Measurements from ENCODE around the gene KANSL3.

KANSL3 gene

GRCh38 chr2:96591494-96591893 is 46.6 kb downstream of the KANSL3 start:
- H3K36me3 ChIP-seq (ENCODE audit: control insufficient read depth, insufficient read depth, low read length), result peaks cover 31% of the 10 kb centered on the region
- no peaks in the 10 kb centered on the region for H3K9me3 ChIP-seq (ENCODE audit: control insufficient read depth, low read length)

GRCh38 chr2:96591054-96591453 is 47.1 kb downstream of the KANSL3 start:
- no peak overlapping the region for H3K4me3 ChIP-seq (ENCODE audit: insufficient read depth, low read depth, low read length, poor library complexity, severe bottlenecking)
- H3K27ac ChIP-seq (ENCODE audit: insufficient read depth, low read length, poor library complexity, severe bottlenecking), result no peak overlapping the region
- H3K9me3 ChIP-seq (ENCODE audit: control insufficient read depth, low read length), result no peaks in the 10 kb centered on the region
- peaks cover 28% of the 10 kb centered on the region for H3K36me3 ChIP-seq (ENCODE audit: control insufficient read depth, insufficient read depth, low read length)
- no peaks in the 10 kb centered on the region for H3K27me3 ChIP-seq (replicated peaks; ENCODE audit: control insufficient read depth, insufficient read depth, low read length, poor library complexity, severe bottlenecking)
- DNase-seq, result no peak
- H3K4me1 ChIP-seq (ENCODE audit: control insufficient read depth, insufficient read depth, low read length, poor library complexity, severe bottlenecking), result peaks cover 20% of the 10 kb centered on the region

More at GRCh38 chr2:96591494-96591893, 46.6 kb downstream of the KANSL3 start:
- Histone ChIP-seq H3K27ac (ENCODE audit: insufficient read depth, low read length, poor library complexity, severe bottlenecking) (no peak overlapping the region), H3K4me3 (ENCODE audit: insufficient read depth, low read depth, low read length, poor library complexity, severe bottlenecking) (no peak overlapping the region), H3K4me1 (ENCODE audit: control insufficient read depth, insufficient read depth, low read length, poor library complexity, severe bottlenecking) (peaks cover 20% of the 10 kb centered on the region), H3K27me3 (replicated peaks; ENCODE audit: control insufficient read depth, insufficient read depth, low read length, poor library complexity, severe bottlenecking) (no peaks in the 10 kb centered on the region)
- no peak for DNase-seq

- H3K36me3 ChIP-seq (ENCODE audit: control insufficient read depth, insufficient read depth, low read length), result peaks cover 13% of the 10 kb centered on the region
- no peaks in the 10 kb centered on the region for H3K4me1 ChIP-seq (ENCODE audit: control insufficient read depth, insufficient read depth, low read length, poor library complexity, severe bottlenecking)
- no peak overlapping the region for H3K4me3 ChIP-seq (ENCODE audit: insufficient read depth, low read depth, low read length, poor library complexity, severe bottlenecking)
- H3K27me3 ChIP-seq (replicated peaks; ENCODE audit: control insufficient read depth, insufficient read depth, low read length, poor library complexity, severe bottlenecking), result no peaks in the 10 kb centered on the region
- no peaks in the 10 kb centered on the region for H3K9me3 ChIP-seq (ENCODE audit: control insufficient read depth, low read length)
- H3K27ac ChIP-seq (ENCODE audit: insufficient read depth, low read length, poor library complexity, severe bottlenecking), result no peak overlapping the region
- no peak for DNase-seq
Measured at GRCh38 chr2:96587843-96588242, 50.3 kb downstream of the KANSL3 start.

- no peaks in the 10 kb centered on the region for H3K9me3 ChIP-seq (ENCODE audit: control insufficient read depth, low read length)
- H3K27me3 ChIP-seq (replicated peaks; ENCODE audit: control insufficient read depth, insufficient read depth, low read length, poor library complexity, severe bottlenecking), result no peaks in the 10 kb centered on the region
- no peaks in the 10 kb centered on the region for H3K36me3 ChIP-seq (ENCODE audit: control insufficient read depth, insufficient read depth, low read length)
- H3K27ac ChIP-seq (ENCODE audit: insufficient read depth, low read length, poor library complexity, severe bottlenecking), result no peak overlapping the region
- H3K4me1 ChIP-seq (ENCODE audit: control insufficient read depth, insufficient read depth, low read length, poor library complexity, severe bottlenecking), result no peaks in the 10 kb centered on the region
- DNase-seq, result no peak
- no peak overlapping the region for H3K4me3 ChIP-seq (ENCODE audit: insufficient read depth, low read depth, low read length, poor library complexity, severe bottlenecking)
Measured at GRCh38 chr2:96584017-96584416, 54.1 kb downstream of the KANSL3 start.

GRCh38 chr2:96580771-96581170 is 57.3 kb downstream of the KANSL3 start:
- no peaks in the 10 kb centered on the region for H3K9me3 ChIP-seq (ENCODE audit: control insufficient read depth, low read length)
- H3K4me3 ChIP-seq (ENCODE audit: insufficient read depth, low read depth, low read length, poor library complexity, severe bottlenecking), result no peak overlapping the region
- no peaks in the 10 kb centered on the region for H3K4me1 ChIP-seq (ENCODE audit: control insufficient read depth, insufficient read depth, low read length, poor library complexity, severe bottlenecking)
- H3K36me3 ChIP-seq (ENCODE audit: control insufficient read depth, insufficient read depth, low read length), result no peaks in the 10 kb centered on the region
- DNase-seq, result no peak
- H3K27ac ChIP-seq (ENCODE audit: insufficient read depth, low read length, poor library complexity, severe bottlenecking), result no peak overlapping the region
- H3K27me3 ChIP-seq (replicated peaks; ENCODE audit: control insufficient read depth, insufficient read depth, low read length, poor library complexity, severe bottlenecking), result no peaks in the 10 kb centered on the region

GRCh38 chr2:96579422-96579821 is 58.7 kb downstream of the KANSL3 start:
- no peaks in the 10 kb centered on the region for H3K27me3 ChIP-seq (replicated peaks; ENCODE audit: control insufficient read depth, insufficient read depth, low read length, poor library complexity, severe bottlenecking)
- H3K4me1 ChIP-seq (ENCODE audit: control insufficient read depth, insufficient read depth, low read length, poor library complexity, severe bottlenecking), result no peaks in the 10 kb centered on the region
- H3K4me3 ChIP-seq (ENCODE audit: insufficient read depth, low read depth, low read length, poor library complexity, severe bottlenecking), result no peak overlapping the region

GRCh38 chr2:96578731-96579130 is 59.4 kb downstream of the KANSL3 start:
- no peak for DNase-seq
- Histone ChIP-seq H3K4me3 (ENCODE audit: insufficient read depth, low read depth, low read length, poor library complexity, severe bottlenecking) (no peak overlapping the region), H3K36me3 (ENCODE audit: control insufficient read depth, insufficient read depth, low read length) (no peaks in the 10 kb centered on the region)

More at GRCh38 chr2:96579422-96579821, 58.7 kb downstream of the KANSL3 start:
- Histone ChIP-seq H3K27ac (ENCODE audit: insufficient read depth, low read length, poor library complexity, severe bottlenecking) (no peak overlapping the region), H3K36me3 (ENCODE audit: control insufficient read depth, insufficient read depth, low read length) (no peaks in the 10 kb centered on the region), H3K9me3 (ENCODE audit: control insufficient read depth, low read length) (no peaks in the 10 kb centered on the region)
- DNase-seq, result no peak

GRCh38 chr2:96577501-96577900 is 60.6 kb downstream of the KANSL3 start:
- no peak for DNase-seq
- H3K9me3 ChIP-seq (ENCODE audit: control insufficient read depth, low read length), result no peaks in the 10 kb centered on the region
- no peaks in the 10 kb centered on the region for H3K36me3 ChIP-seq (ENCODE audit: control insufficient read depth, insufficient read depth, low read length)
- no peaks in the 10 kb centered on the region for H3K4me1 ChIP-seq (ENCODE audit: control insufficient read depth, insufficient read depth, low read length, poor library complexity, severe bottlenecking)
- no peak overlapping the region for H3K4me3 ChIP-seq (ENCODE audit: insufficient read depth, low read depth, low read length, poor library complexity, severe bottlenecking)
- H3K27ac ChIP-seq (ENCODE audit: insufficient read depth, low read length, poor library complexity, severe bottlenecking), result no peak overlapping the region
- H3K27me3 ChIP-seq (replicated peaks; ENCODE audit: control insufficient read depth, insufficient read depth, low read length, poor library complexity, severe bottlenecking), result no peaks in the 10 kb centered on the region

More at GRCh38 chr2:96578731-96579130, 59.4 kb downstream of the KANSL3 start:
- Histone ChIP-seq H3K27me3 (replicated peaks; ENCODE audit: control insufficient read depth, insufficient read depth, low read length, poor library complexity, severe bottlenecking) (no peaks in the 10 kb centered on the region), H3K9me3 (ENCODE audit: control insufficient read depth, low read length) (no peaks in the 10 kb centered on the region), H3K4me1 (ENCODE audit: control insufficient read depth, insufficient read depth, low read length, poor library complexity, severe bottlenecking) (no peaks in the 10 kb centered on the region), H3K27ac (ENCODE audit: insufficient read depth, low read length, poor library complexity, severe bottlenecking) (no peak overlapping the region)

- DNase-seq, result no peak
- Histone ChIP-seq H3K27me3 (replicated peaks; ENCODE audit: control insufficient read depth, insufficient read depth, low read length, poor library complexity, severe bottlenecking) (no peaks in the 10 kb centered on the region), H3K36me3 (ENCODE audit: control insufficient read depth, insufficient read depth, low read length) (no peaks in the 10 kb centered on the region), H3K9me3 (ENCODE audit: control insufficient read depth, low read length) (no peaks in the 10 kb centered on the region), H3K27ac (ENCODE audit: insufficient read depth, low read length, poor library complexity, severe bottlenecking) (no peak overlapping the region), H3K4me1 (ENCODE audit: control insufficient read depth, insufficient read depth, low read length, poor library complexity, severe bottlenecking) (no peaks in the 10 kb centered on the region), H3K4me3 (ENCODE audit: insufficient read depth, low read depth, low read length, poor library complexity, severe bottlenecking) (no peak overlapping the region)
Measured at GRCh38 chr2:96575785-96576456, 62.2 kb downstream of the KANSL3 start.

- no peak for DNase-seq
- no peak overlapping the region for H3K27ac ChIP-seq (ENCODE audit: insufficient read depth, low read length, poor library complexity, severe bottlenecking)
Measured at GRCh38 chr2:96574364-96574763, 63.7 kb downstream of the KANSL3 start.

More at GRCh38 chr2:96574364-96574763, 63.7 kb downstream of the KANSL3 start:
- Histone ChIP-seq H3K4me3 (ENCODE audit: insufficient read depth, low read depth, low read length, poor library complexity, severe bottlenecking) (no peak overlapping the region), H3K36me3 (ENCODE audit: control insufficient read depth, insufficient read depth, low read length) (no peaks in the 10 kb centered on the region), H3K9me3 (ENCODE audit: control insufficient read depth, low read length) (no peaks in the 10 kb centered on the region), H3K27me3 (replicated peaks; ENCODE audit: control insufficient read depth, insufficient read depth, low read length, poor library complexity, severe bottlenecking) (no peaks in the 10 kb centered on the region), H3K4me1 (ENCODE audit: control insufficient read depth, insufficient read depth, low read length, poor library complexity, severe bottlenecking) (no peaks in the 10 kb centered on the region)
